Measurements from ENCODE around the gene MYH6. TPM values are rescaled to one million over a fixed set of nuclear protein-coding genes. Genes with fewer than 3 reads are reported as not detected.

MYH6 gene
- total RNA-seq, 1 donor from 2014 or later: 0.24 TPM

GRCh38 chr14:23378612-23379220 lies 29.4 kb downstream of the MYH6 start:
- Mint-ChIP-seq H3K9me3 (no peaks in the 10 kb centered on the region), H3K4me3 (no peak overlapping the region), H3K27ac (no peak overlapping the region), H3K4me1 (ENCODE audit: unreplicated experiment) (no peaks in the 10 kb centered on the region), H3K36me3 (no peaks in the 10 kb centered on the region), H3K27me3 (peaks cover 20% of the 10 kb centered on the region)
- DNase-seq (ENCODE audit: extremely low spot score, unreplicated experiment): no peak
- no peak for TF ChIP-seq CTCF (conservative IDR thresholded peaks at IDR 0.05)

GRCh38 chr14:23377573-23378563 lies 30.2 kb downstream of the MYH6 start:
- no peak for DNase-seq (ENCODE audit: extremely low spot score, unreplicated experiment)
- Mint-ChIP-seq H3K4me3 (no peak overlapping the region), H3K27me3 (peaks cover 19% of the 10 kb centered on the region), H3K36me3 (no peaks in the 10 kb centered on the region), H3K27ac (no peak overlapping the region), H3K4me1 (ENCODE audit: unreplicated experiment) (no peaks in the 10 kb centered on the region), H3K9me3 (no peaks in the 10 kb centered on the region)
- TF ChIP-seq CTCF (conservative IDR thresholded peaks at IDR 0.05): no peak

GRCh38 chr14:23377198-23377550 lies 30.9 kb downstream of the MYH6 start:
- no peak for TF ChIP-seq CTCF (conservative IDR thresholded peaks at IDR 0.05)
- no peak for DNase-seq (ENCODE audit: extremely low spot score, unreplicated experiment)
- Mint-ChIP-seq H3K27ac (no peak overlapping the region), H3K36me3 (no peaks in the 10 kb centered on the region), H3K4me1 (ENCODE audit: unreplicated experiment) (no peaks in the 10 kb centered on the region), H3K9me3 (no peaks in the 10 kb centered on the region), H3K4me3 (no peak overlapping the region), H3K27me3 (peaks cover 14% of the 10 kb centered on the region)

- H3K27ac Mint-ChIP-seq: no peak within 1 kb of the TSS
- H3K4me3 Mint-ChIP-seq: no peak within 1 kb of the TSS
- peaks cover 13% of the 10 kb centered on the region for H3K27me3 Mint-ChIP-seq
Observed at GRCh38 chr14:23376482-23377197, 31.4 kb downstream of the MYH6 start, which contains the start of gene CMTM5. Gene CMTM5, plus strand, starts transcription at chr14:23377046. Its CDS starts 206 bp downstream, at chr14:23377252.

More at GRCh38 chr14:23376482-23377197, 31.4 kb downstream of the MYH6 start, which contains the start of gene CMTM5:
- DNase-seq (ENCODE audit: extremely low spot score, unreplicated experiment): no peak
- Mint-ChIP-seq H3K36me3 (no peaks in the 10 kb centered on the region), H3K4me1 (ENCODE audit: unreplicated experiment) (no peaks in the 10 kb centered on the region), H3K9me3 (no peaks in the 10 kb centered on the region)
- no peak for TF ChIP-seq CTCF (conservative IDR thresholded peaks at IDR 0.05)

Data from type B pancreatic cell (in vitro differentiated cells).